NT2/D1 (cell line): Measurements from ENCODE around the gene CNP.

Experiments
- SUZ12 ChIP-seq: IDR thresholded peaks from 2 replicates; pipeline ENCODE4 v1.6.1; 2011; ENCODE audit not compliant: insufficient read length, insufficient read depth; ENCODE audit errors: extremely low read depth
- YY1 ChIP-seq: IDR thresholded peaks from 2 replicates; pipeline ENCODE4 v1.6.1; 2011; ENCODE audit not compliant: insufficient read length, insufficient read depth

DNA sequence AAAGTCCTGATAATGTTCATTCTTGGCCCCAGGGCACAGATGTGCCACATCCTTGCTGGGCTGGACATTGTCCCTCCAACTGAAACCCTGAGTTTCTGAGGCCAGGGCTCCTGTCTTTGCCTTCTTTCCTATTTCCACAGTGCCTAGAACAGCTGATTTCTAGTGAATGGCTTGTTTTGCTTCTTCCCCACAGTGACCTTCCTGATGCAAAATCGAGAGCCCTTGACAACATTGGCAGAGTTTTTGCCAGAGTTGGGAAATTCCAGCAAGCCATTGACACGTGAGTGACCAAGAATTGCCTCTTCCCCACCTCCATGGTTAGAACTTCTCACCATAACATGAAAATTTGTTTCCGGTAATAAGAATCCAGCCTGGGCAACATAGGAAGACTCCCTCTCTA, 21.7 kb upstream of the CNP start:
- no peak for TF ChIP-seq SUZ12
- TF ChIP-seq YY1 = no peak
